KOPT-K1 (cell line): ENCODE data around the gene RAPGEF4.

Experiments used
- H3K27ac ChIP-seq: fragments of 200-600 bp; sonication (generic); 2 replicates; pipeline ENCODE4 v1.5.1; 2016; ENCODE audit warnings: antibody characterized with exemption, mild to moderate bottlenecking, low read depth, low read length; ENCODE audit not compliant: poor library complexity, severe bottlenecking
- H3K36me3 ChIP-seq: fragments of 200-600 bp; sonication (generic); 2 replicates; pipeline ENCODE4 v1.5.1; 2017; ENCODE audit warnings: antibody characterized with exemption, mild to moderate bottlenecking, low read length, moderate library complexity; ENCODE audit not compliant: insufficient read depth
- H3K9me3 ChIP-seq: fragments of 200-600 bp; sonication (generic); 2 replicates; pipeline ENCODE4 v1.5.1; 2017; ENCODE audit warnings: antibody characterized with exemption, low read length, mild to moderate bottlenecking; ENCODE audit not compliant: insufficient read depth, poor library complexity, severe bottlenecking

RAPGEF4 gene

GRCh38 chr2:172900871-172901270 lies 165.2 kb downstream of the RAPGEF4 start:
- H3K9me3 ChIP-seq = no peaks in the 10 kb centered on the region
- H3K27ac ChIP-seq = no peak overlapping the region
- no peaks in the 10 kb centered on the region for H3K36me3 ChIP-seq

GRCh38 chr2:172901913-172902312 lies 166.3 kb downstream of the RAPGEF4 start:
- H3K27ac ChIP-seq = no peak overlapping the region
- no peaks in the 10 kb centered on the region for H3K9me3 ChIP-seq
- no peaks in the 10 kb centered on the region for H3K36me3 ChIP-seq

- Histone ChIP-seq H3K36me3 (no peaks in the 10 kb centered on the region), H3K9me3 (no peaks in the 10 kb centered on the region), H3K27ac (no peak overlapping the region)
These were observed 168.6 kb downstream of the RAPGEF4 start for GRCh38 chr2:172904236-172904635.

- Histone ChIP-seq H3K27ac (no peak overlapping the region), H3K9me3 (no peaks in the 10 kb centered on the region), H3K36me3 (no peaks in the 10 kb centered on the region)
These were observed 170.5 kb downstream of the RAPGEF4 start for GRCh38 chr2:172905937-172906811.

- Histone ChIP-seq H3K36me3 (no peaks in the 10 kb centered on the region), H3K27ac (no peak overlapping the region), H3K9me3 (no peaks in the 10 kb centered on the region)
These were observed 172.6 kb downstream of the RAPGEF4 start for GRCh38 chr2:172908275-172908674.

- Histone ChIP-seq H3K27ac (no peak overlapping the region), H3K36me3 (no peaks in the 10 kb centered on the region), H3K9me3 (no peaks in the 10 kb centered on the region)
These were observed 173.8 kb downstream of the RAPGEF4 start for GRCh38 chr2:172909454-172909853.

- no peaks in the 10 kb centered on the region for H3K9me3 ChIP-seq
- no peaks in the 10 kb centered on the region for H3K36me3 ChIP-seq
- H3K27ac ChIP-seq = peak overlapping the region; percentile 69
These were observed 176.6 kb downstream of the RAPGEF4 start for GRCh38 chr2:172912266-172912665.

- H3K36me3 ChIP-seq = no peaks in the 10 kb centered on the region
- no peaks in the 10 kb centered on the region for H3K9me3 ChIP-seq
These were observed 178.8 kb downstream of the RAPGEF4 start for GRCh38 chr2:172914341-172915008.

GRCh38 chr2:172917716-172918115 lies 182.1 kb downstream of the RAPGEF4 start:
- Histone ChIP-seq H3K36me3 (no peaks in the 10 kb centered on the region), H3K27ac (no peak overlapping the region), H3K9me3 (no peaks in the 10 kb centered on the region)

More at GRCh38 chr2:172914341-172915008, 178.8 kb downstream of the RAPGEF4 start:
- H3K27ac ChIP-seq = no peak overlapping the region

- no peak overlapping the region for H3K27ac ChIP-seq
These were observed 184.1 kb downstream of the RAPGEF4 start for GRCh38 chr2:172919732-172920131.

GRCh38 chr2:172921532-172922236 lies 186.0 kb downstream of the RAPGEF4 start:
- Histone ChIP-seq H3K36me3 (no peaks in the 10 kb centered on the region), H3K27ac (no peak overlapping the region), H3K9me3 (no peaks in the 10 kb centered on the region)

More at GRCh38 chr2:172919732-172920131, 184.1 kb downstream of the RAPGEF4 start:
- Histone ChIP-seq H3K9me3 (no peaks in the 10 kb centered on the region), H3K36me3 (no peaks in the 10 kb centered on the region)

GRCh38 chr2:172922306-172922705 lies 186.7 kb downstream of the RAPGEF4 start:
- no peaks in the 10 kb centered on the region for H3K9me3 ChIP-seq
- no peak overlapping the region for H3K27ac ChIP-seq
- no peaks in the 10 kb centered on the region for H3K36me3 ChIP-seq

- H3K9me3 ChIP-seq = no peaks in the 10 kb centered on the region
- H3K27ac ChIP-seq = no peak overlapping the region
- no peaks in the 10 kb centered on the region for H3K36me3 ChIP-seq
These were observed 187.2 kb downstream of the RAPGEF4 start for GRCh38 chr2:172922815-172923214.

GRCh38 chr2:172924097-172924660 lies 188.5 kb downstream of the RAPGEF4 start:
- Histone ChIP-seq H3K9me3 (no peaks in the 10 kb centered on the region), H3K36me3 (no peaks in the 10 kb centered on the region), H3K27ac (no peak overlapping the region)

- Histone ChIP-seq H3K36me3 (no peaks in the 10 kb centered on the region), H3K27ac (no peak overlapping the region), H3K9me3 (no peaks in the 10 kb centered on the region)
These were observed 190.0 kb downstream of the RAPGEF4 start for GRCh38 chr2:172925600-172925999.
